H1 (cell line): ENCODE measurements around the gene PDE1C. TPM values are rescaled to one million over a fixed set of nuclear protein-coding genes. Genes with fewer than 3 reads are reported as not detected.

Experiments used
- CTCF ChIA-PET: fragments of 300-600 bp; sonication (Branson Sonifier 250); formaldehyde crosslinking; loops from one replicate; lab custom pipeline; 2021; ENCODE audit not compliant: partially characterized antibody; lab: Charles Lee
- POLR2A ChIA-PET: fragments of 300-600 bp; sonication (Branson Sonifier 250); formaldehyde crosslinking; loops from one replicate; lab custom pipeline; 2021; ENCODE audit warnings: inconsistent platforms; ENCODE audit not compliant: partially characterized antibody; lab: Charles Lee
- DNase-seq, 2 experiments: peaks; one replicate each; pipeline versions ENCODE4 v3.0.0 to v3.0.0-alpha.2; 2010 to 2022; ENCODE audit warnings: low spot score in 2 of 2, low read depth in 1 of 2, mixed read lengths in 1 of 2
- FAIRE-seq: peaks from 2 replicates; lab custom pipeline; 2011; peaks lifted over from hg19 to GRCh38; lab: Jason Lieb, UNC
- H2AFZ ChIP-seq: 2 replicates; pipeline ENCODE4 v1.8.1; 2012; ENCODE audit warnings: low read length, inconsistent platforms
- H2AK5ac ChIP-seq: 2 replicates; pipeline ENCODE4 v1.6.1; 2013; ENCODE audit warnings: low read depth, low read length
- H2BK120ac ChIP-seq: replicated peaks from 2 replicates; pipeline ENCODE3; 2013; ENCODE audit warnings: low read depth, low read length, inconsistent platforms
- H2BK12ac ChIP-seq: 2 replicates; pipeline ENCODE4 v1.6.1; 2013; ENCODE audit warnings: low read depth, low read length
- H2BK15ac ChIP-seq: 2 replicates; pipeline ENCODE4 v1.6.1; 2013; ENCODE audit warnings: low read length
- H2BK20ac ChIP-seq: 2 replicates; pipeline ENCODE4 v1.6.1; 2013; ENCODE audit warnings: low read length
- H2BK5ac ChIP-seq: 2 replicates; pipeline ENCODE4 v1.6.1; 2013; ENCODE audit warnings: low read depth, low read length
- H3K14ac ChIP-seq: 2 replicates; pipeline ENCODE4 v1.6.1; 2013; ENCODE audit warnings: inconsistent platforms; ENCODE audit not compliant: insufficient read length
- H3K18ac ChIP-seq: 2 replicates; pipeline ENCODE4 v1.6.1; 2013; ENCODE audit warnings: low read length; ENCODE audit errors: extremely low read depth
- H3K23ac ChIP-seq: 2 replicates; pipeline ENCODE4 v1.6.1; 2013; ENCODE audit warnings: inconsistent platforms; ENCODE audit not compliant: insufficient read length
- H3K23me2 ChIP-seq: 2 replicates; pipeline ENCODE4 v1.6.1; 2013; ENCODE audit warnings: low read depth, low read length
- H3K27ac ChIP-seq: 2 replicates; pipeline ENCODE4 v1.6.1; 2011; ENCODE audit warnings: low read depth, low read length, inconsistent platforms
- H3K27me3 ChIP-seq, 4 experiments: replicated peaks in 1 of 4; 1 replicate in 1 of 4; 2 replicates in 3 of 4; pipeline versions ENCODE4 v1.6.1 to v1.8.1; 2011 to 2013; ENCODE audit warnings: low read length in 3 of 4, mild to moderate bottlenecking in 3 of 4, inconsistent platforms in 2 of 4, mixed read lengths in 2 of 4, moderate library complexity in 1 of 4; ENCODE audit not compliant: control insufficient read depth in 3 of 4, insufficient read depth in 3 of 4; ENCODE audit errors: extremely low read depth in 1 of 4
- H3K36me3 ChIP-seq, 4 experiments: 2 replicates each; pipeline versions ENCODE4 v1.6.1 to v1.8.1; 2011 to 2013; ENCODE audit warnings: mild to moderate bottlenecking in 4 of 4, low read length in 3 of 4, moderate library complexity in 2 of 4, control low read depth in 1 of 4, inconsistent platforms in 1 of 4; ENCODE audit not compliant: insufficient read depth in 4 of 4, control insufficient read depth in 2 of 4
- H3K4ac ChIP-seq: replicated peaks from 2 replicates; pipeline ENCODE3; 2013; ENCODE audit warnings: low read length, low read depth, mixed read lengths, inconsistent platforms; ENCODE audit not compliant: insufficient read length
- H3K4me1 ChIP-seq, 4 experiments: replicated peaks in 1 of 4; 1 replicate in 1 of 4; 2 replicates in 3 of 4; pipeline versions ENCODE4 v1.6.1 to v1.8.1; 2011 to 2013; ENCODE audit warnings: low read length in 3 of 4, inconsistent platforms in 2 of 4, mixed read lengths in 1 of 4; ENCODE audit not compliant: insufficient read depth in 4 of 4, control insufficient read depth in 3 of 4
- H3K4me2 ChIP-seq, 2 experiments: 2 replicates each; pipeline versions ENCODE4 v1.6.1 to v1.8.1; 2011 to 2013; ENCODE audit warnings: low read depth in 2 of 2, low read length in 2 of 2, control low read depth in 1 of 2, inconsistent platforms in 1 of 2, mild to moderate bottlenecking in 1 of 2; ENCODE audit not compliant: insufficient read depth in 1 of 2
- H3K4me3 ChIP-seq, 4 experiments: fragments of 200-600, 300-600 bp in 1 of 4; sonication (generic), shearing (Covaris generic), sonication (Bioruptor Twin) in 1 of 4; 2 replicates each; pipeline versions ENCODE4 v1.5.1 to v1.8.1; 2011 to 2016; ENCODE audit warnings: low read length in 4 of 4, low read depth in 3 of 4, control low read depth in 2 of 4, inconsistent platforms in 2 of 4, mild to moderate bottlenecking in 2 of 4, mixed read lengths in 1 of 4, moderate library complexity in 1 of 4; ENCODE audit not compliant: insufficient read depth in 2 of 4; ENCODE audit errors: extremely low read depth in 1 of 4
- H3K56ac ChIP-seq: replicated peaks from 2 replicates; pipeline ENCODE3; 2013; ENCODE audit warnings: low read depth, mild to moderate bottlenecking, mixed read lengths, low read length, inconsistent platforms; ENCODE audit not compliant: insufficient read length
- H3K79me1 ChIP-seq: 2 replicates; pipeline ENCODE4 v1.6.1; 2013; ENCODE audit warnings: low read depth, low read length, control low read depth
- H3K79me2 ChIP-seq, 2 experiments: 2 replicates each; pipeline versions ENCODE4 v1.6.1 to v1.8.1; 2012 to 2013; ENCODE audit warnings: low read length in 2 of 2, mild to moderate bottlenecking in 2 of 2, inconsistent platforms in 1 of 2; ENCODE audit not compliant: insufficient read depth in 2 of 2, control insufficient read depth in 1 of 2
- H3K9ac ChIP-seq, 4 experiments: replicated peaks in 1 of 4; 1 replicate in 1 of 4; 2 replicates in 3 of 4; pipeline versions ENCODE4 v1.6.1 to v1.8.1; 2011 to 2013; ENCODE audit warnings: low read depth in 3 of 4, low read length in 3 of 4, control low read depth in 2 of 4, mild to moderate bottlenecking in 2 of 4, moderate library complexity in 2 of 4, inconsistent platforms in 1 of 4; ENCODE audit errors: extremely low read depth in 1 of 4
- H3K9me3 ChIP-seq, 2 experiments: 2 replicates each; pipeline versions ENCODE4 v1.6.1 to v1.8.1; 2012 to 2013; ENCODE audit warnings: mild to moderate bottlenecking in 2 of 2, moderate library complexity in 2 of 2, control low read depth in 1 of 2, inconsistent platforms in 1 of 2, low read depth in 1 of 2, low read length in 1 of 2, mixed read lengths in 1 of 2; ENCODE audit not compliant: insufficient read depth in 2 of 2
- H4K20me1 ChIP-seq, 2 experiments: replicated peaks in 1 of 2; 2 replicates each; pipeline versions ENCODE3 to v1.8.1; 2011 to 2013; ENCODE audit warnings: inconsistent platforms in 2 of 2, low read length in 2 of 2, mild to moderate bottlenecking in 1 of 2; ENCODE audit not compliant: insufficient read depth in 2 of 2, control insufficient read depth in 1 of 2
- H4K5ac ChIP-seq: 2 replicates; pipeline ENCODE4 v1.6.1; 2013; ENCODE audit warnings: low read length, low read depth, mixed read lengths, inconsistent platforms; ENCODE audit not compliant: insufficient read length
- H4K8ac ChIP-seq: 2 replicates; pipeline ENCODE4 v1.8.0; 2013; ENCODE audit warnings: mild to moderate bottlenecking, moderate library complexity, low read length, inconsistent platforms; ENCODE audit not compliant: insufficient read depth; ENCODE audit errors: extremely low read depth
- H4K91ac ChIP-seq: replicated peaks from 2 replicates; pipeline ENCODE3; 2013; ENCODE audit warnings: low read length, mixed read lengths, inconsistent platforms; ENCODE audit not compliant: insufficient read length
- BRCA1 ChIP-seq: IDR thresholded peaks from 2 replicates; pipeline ENCODE4 v1.6.1; 2012; ENCODE audit warnings: low read depth, low read length, improper control_type of control experiment
- GTF2F1 ChIP-seq: IDR thresholded peaks from 2 replicates; pipeline ENCODE4 v1.6.1; 2012; ENCODE audit warnings: low read depth, low read length, improper control_type of control experiment, borderline replicate concordance
- JUND ChIP-seq: IDR thresholded peaks from 2 replicates; pipeline ENCODE4 v1.6.1; 2011; ENCODE audit warnings: mild to moderate bottlenecking, improper control_type of control experiment, low read length
- POLR2A ChIP-seq, 2 experiments: IDR thresholded peaks; 1 replicate in 1 of 2; 2 replicates in 1 of 2; pipeline ENCODE4 v1.6.1; 2011; ENCODE audit warnings: low read depth in 2 of 2, low read length in 2 of 2, mild to moderate bottlenecking in 2 of 2; ENCODE audit errors: control extremely low read depth in 1 of 2
- RBBP5 ChIP-seq: IDR thresholded peaks from 2 replicates; pipeline ENCODE4 v1.7.1; 2012; ENCODE audit warnings: low read depth, mild to moderate bottlenecking, inconsistent platforms, low read length, moderate library complexity, borderline replicate concordance
- SRF ChIP-seq: IDR thresholded peaks from 2 replicates; pipeline ENCODE4 v1.6.1; 2011; ENCODE audit warnings: mild to moderate bottlenecking, low read depth, low read length, moderate library complexity
- TAF1 ChIP-seq: IDR thresholded peaks from 2 replicates; pipeline ENCODE4 v1.6.1; 2011; ENCODE audit warnings: mild to moderate bottlenecking, low read depth, low read length
- TAF7 ChIP-seq: optimal IDR thresholded peaks from 2 replicates; pipeline ENCODE3; 2011; ENCODE audit warnings: low read depth, mild to moderate bottlenecking, inconsistent platforms, low read length, moderate library complexity, borderline replicate concordance
- WGBS, 2 experiments: shearing (Covaris generic) in 1 of 2; methylation state at CpG; one replicate each; pipeline versions ENCODE4 v1.1.6 to v1.1.7; 2013 to 2015; ENCODE audit warnings: low lambda C conversion rate in 2 of 2, mixed read lengths in 2 of 2, inconsistent platforms in 1 of 2, low coverage in 1 of 2, missing lambda C conversion rate in 1 of 2; ENCODE audit not compliant: insufficient replicate concordance in 2 of 2, insufficient coverage in 1 of 2, insufficient read length in 1 of 2; ENCODE audit errors: extremely low coverage in 1 of 2, missing lambda C conversion rate in 1 of 2; 5-methylcytosine and 5-hydroxymethylcytosine counted together
- polyA plus RNA-seq, 7 experiments: library from polyadenylated mRNA; depleted of rRNA in 3 of 7; stranded (reverse) in 5 of 7; unstranded in 2 of 7; fragments of >200 nt in 5 of 7; fragments of 200-250 nt in 2 of 7; gene quantifications; 1 replicate in 5 of 7; 2 replicates in 1 of 7; 4 replicates in 1 of 7; pipeline versions ENCODE4 v1.2.1 to v1.2.3, GENCODE V29; 2011 to 2013; ENCODE audit warnings: missing spikeins in 2 of 7, mixed read lengths in 2 of 7
- total RNA-seq: library from RNA; stranded (reverse); fragmentation: NEBNext Ultra II Directional; extraction: Animal tissue kit (Norgen Biotek cat#: 25700); gene quantifications from 2 replicates; pipeline ENCODE4 v1.2.1, GENCODE V29; 2021
- TF ChIP-seq, protein P1 (sequence below), 3 experiments: IDR thresholded peaks; 1 replicate in 2 of 3; 2 replicates in 1 of 3; pipeline versions ENCODE4 v1.5.1 to v1.6.1; 2011; ENCODE audit warnings: low read length in 3 of 3, mild to moderate bottlenecking in 3 of 3, inconsistent platforms in 2 of 3, low read depth in 1 of 3, moderate library complexity in 1 of 3; ENCODE audit not compliant: insufficient read depth in 1 of 3; ENCODE audit errors: control extremely low read depth in 1 of 3

Gene PDE1C
- total and polyA plus RNA-seq, 2 of the 8 experiments (the other 6 are each of a cell fraction or from before 2014, with no cell fraction given), result 0.11 to 1.1 TPM

DNA sequence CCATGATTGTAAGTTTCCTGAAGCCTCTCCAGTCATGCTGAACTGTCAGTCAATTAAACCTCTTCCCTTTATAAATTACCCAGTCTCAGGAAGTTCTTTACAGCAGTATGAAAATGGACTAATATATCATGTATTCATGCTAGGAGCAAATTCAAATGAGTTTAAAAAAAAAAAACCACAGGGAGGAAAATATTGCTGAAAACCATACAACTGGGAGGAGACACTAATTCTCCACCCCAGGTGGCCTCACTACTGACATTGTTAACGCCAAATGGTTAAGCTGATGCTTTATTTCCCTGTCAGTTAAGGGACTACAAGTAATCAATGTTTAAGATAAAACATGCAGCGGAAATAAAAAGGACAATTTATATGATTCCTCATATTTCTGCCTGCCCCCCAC lies 55.1 kb downstream of the PDE1C start:
- Histone ChIP-seq H3K23ac (no peak overlapping the region), H3K4me1 (peaks cover 0 to 3% (median under 1%) of the 10 kb centered on the region in 4 experiments; a peak in 1 of 7 replicates), H4K91ac (no peak overlapping the region), H2BK12ac (0 out of 2 replicates have a peak overlapping the region, but pooled peaks have one; percentile 50), H3K4ac (no peak overlapping the region), H4K5ac (no peak overlapping the region), H3K27ac (no peak overlapping the region), H3K14ac (no peak overlapping the region), H3K23me2 (no peaks in the 10 kb centered on the region; the same call in 1 of the 2 replicates), H2BK15ac (no peak overlapping the region), H3K9ac (no peak overlapping the region), H2AK5ac (no peak overlapping the region), H4K8ac (no peak overlapping the region), H3K4me3 (no peak overlapping the region), H4K20me1 (no peaks in the 10 kb centered on the region), H3K79me1 (no peaks in the 10 kb centered on the region), H2AFZ (no peak overlapping the region), H3K79me2 (no peaks in the 10 kb centered on the region), H3K9me3 (0 out of 4 replicates have a peak, but pooled peaks cover 0 to 2% of the 10 kb centered on the region in 2 experiments), H3K27me3 (no peaks in the 10 kb centered on the region), H3K4me2 (no peak overlapping the region), H3K36me3 (no peaks in the 10 kb centered on the region)
- FAIRE-seq, result no peak
- 75% methylated on average over 2 of the region's 2 CpGs; no CpG with 5 or more reads in 1 of the 2 experiments for WGBS, 2 experiments
- ChIA-PET CTCF (interaction anchor here (0.5 kb wide), 1 partner anchor 18 kb away, joined by 4 read pairs; no protein-coding TSS in a partner anchor), POLR2A (no interaction called here)
- no peak for DNase-seq
- TF ChIP-seq TAF7 (no peak), POLR2A (IDR thresholded peaks at IDR 0.05; ENCODE audit: control extremely low read depth in 1 of 2, low read depth in 2 of 2, low read length in 2 of 2) (no peak), SRF (no peak), TAF1 (no peak), JUND (no peak), GTF2F1 (no peak), BRCA1 (no peak), RBBP5 (no peak)
- TF ChIP-seq, protein P1, sequence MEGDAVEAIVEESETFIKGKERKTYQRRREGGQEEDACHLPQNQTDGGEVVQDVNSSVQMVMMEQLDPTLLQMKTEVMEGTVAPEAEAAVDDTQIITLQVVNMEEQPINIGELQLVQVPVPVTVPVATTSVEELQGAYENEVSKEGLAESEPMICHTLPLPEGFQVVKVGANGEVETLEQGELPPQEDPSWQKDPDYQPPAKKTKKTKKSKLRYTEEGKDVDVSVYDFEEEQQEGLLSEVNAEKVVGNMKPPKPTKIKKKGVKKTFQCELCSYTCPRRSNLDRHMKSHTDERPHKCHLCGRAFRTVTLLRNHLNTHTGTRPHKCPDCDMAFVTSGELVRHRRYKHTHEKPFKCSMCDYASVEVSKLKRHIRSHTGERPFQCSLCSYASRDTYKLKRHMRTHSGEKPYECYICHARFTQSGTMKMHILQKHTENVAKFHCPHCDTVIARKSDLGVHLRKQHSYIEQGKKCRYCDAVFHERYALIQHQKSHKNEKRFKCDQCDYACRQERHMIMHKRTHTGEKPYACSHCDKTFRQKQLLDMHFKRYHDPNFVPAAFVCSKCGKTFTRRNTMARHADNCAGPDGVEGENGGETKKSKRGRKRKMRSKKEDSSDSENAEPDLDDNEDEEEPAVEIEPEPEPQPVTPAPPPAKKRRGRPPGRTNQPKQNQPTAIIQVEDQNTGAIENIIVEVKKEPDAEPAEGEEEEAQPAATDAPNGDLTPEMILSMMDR (IDR thresholded peaks at IDR 0.05; ENCODE audit: control extremely low read depth in 1 of 3, insufficient read depth in 1 of 3, low read depth in 1 of 3, low read length in 3 of 3), result no peak
- TF ChIP-seq, all 59 proteins: peak for 0
- H2BK5ac ChIP-seq, result no peak overlapping the region
- H3K18ac ChIP-seq, result no peak overlapping the region
- H2BK120ac ChIP-seq, result no peak overlapping the region
- no peak overlapping the region for H2BK20ac ChIP-seq
- H3K56ac ChIP-seq, result no peak overlapping the region
